Astrocyte of the spinal cord (primary cell): Measurements from ENCODE around the gene OTUD5.

Experiments used
- DNase-seq: peaks from one replicate; pipeline ENCODE4 v3.0.0; 2011; ENCODE audit warnings: low read depth, low spot score
- H3K4me3 ChIP-seq: 2 replicates; pipeline ENCODE4 v1.5.1; 2011; ENCODE audit warnings: low read depth, mild to moderate bottlenecking, low read length, moderate library complexity
- in situ Hi-C: cut with HindIII; loops from 2 replicates; pipeline ENCODE4 v1.10.0; 2017; ENCODE audit warnings: low sequenced_read_pairs
- TF ChIP-seq, protein P1 (sequence below): IDR thresholded peaks from 2 replicates; pipeline ENCODE4 v1.5.1; 2012; ENCODE audit warnings: low read depth, mild to moderate bottlenecking, low read length, inconsistent platforms

The OTUD5 gene

DNA sequence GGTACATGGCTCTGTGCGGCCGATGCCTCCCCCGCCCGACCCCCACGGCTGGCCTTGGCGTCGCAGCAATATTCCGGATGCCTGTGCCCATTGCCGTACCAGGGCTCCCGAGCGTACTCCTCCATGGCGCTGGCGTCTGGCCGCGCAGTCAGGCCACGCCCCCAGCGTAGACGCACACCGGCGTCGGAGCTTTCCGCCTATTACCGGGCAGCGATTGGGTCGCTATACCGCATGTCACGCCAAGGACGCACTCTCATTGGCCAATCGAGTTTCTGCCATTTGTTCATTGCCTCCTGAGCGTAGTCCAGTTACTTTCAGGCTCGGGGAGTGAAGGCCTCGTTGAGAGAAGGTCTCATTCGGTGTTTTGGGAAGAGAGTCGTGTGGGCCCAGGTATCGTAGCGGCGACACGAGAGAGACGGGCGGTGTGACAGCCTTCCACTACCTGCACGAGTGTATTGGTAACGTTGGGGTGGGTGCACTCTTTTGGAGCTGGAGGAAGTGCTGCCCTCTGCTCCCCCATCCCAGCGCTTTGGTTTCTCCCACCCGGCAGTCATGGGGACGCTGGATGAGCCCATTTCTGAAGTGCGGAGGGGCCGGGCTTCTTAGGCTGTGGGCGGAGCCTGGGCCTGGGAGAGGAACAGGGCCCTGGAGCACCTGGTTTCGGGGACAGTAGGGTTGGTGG, 59.6 kb downstream of the OTUD5 start, which contains the start of the genes PQBP1 and TIMM17B:
TSS of gene PQBP1 (plus strand) at position 306 of the 682 bp plus-strand sequence. CDS start 580 bp downstream, outside the sequence.
TSS of gene TIMM17B (minus strand) at position 144 of the 682 bp plus-strand sequence. CDS start at position 125, 19 bp downstream.
- peak; percentile 96 for DNase-seq
- H3K4me3 ChIP-seq: peak within 1 kb of the TSS; percentile 70
- in situ Hi-C loops: no loop called here
- TF ChIP-seq, protein P1, sequence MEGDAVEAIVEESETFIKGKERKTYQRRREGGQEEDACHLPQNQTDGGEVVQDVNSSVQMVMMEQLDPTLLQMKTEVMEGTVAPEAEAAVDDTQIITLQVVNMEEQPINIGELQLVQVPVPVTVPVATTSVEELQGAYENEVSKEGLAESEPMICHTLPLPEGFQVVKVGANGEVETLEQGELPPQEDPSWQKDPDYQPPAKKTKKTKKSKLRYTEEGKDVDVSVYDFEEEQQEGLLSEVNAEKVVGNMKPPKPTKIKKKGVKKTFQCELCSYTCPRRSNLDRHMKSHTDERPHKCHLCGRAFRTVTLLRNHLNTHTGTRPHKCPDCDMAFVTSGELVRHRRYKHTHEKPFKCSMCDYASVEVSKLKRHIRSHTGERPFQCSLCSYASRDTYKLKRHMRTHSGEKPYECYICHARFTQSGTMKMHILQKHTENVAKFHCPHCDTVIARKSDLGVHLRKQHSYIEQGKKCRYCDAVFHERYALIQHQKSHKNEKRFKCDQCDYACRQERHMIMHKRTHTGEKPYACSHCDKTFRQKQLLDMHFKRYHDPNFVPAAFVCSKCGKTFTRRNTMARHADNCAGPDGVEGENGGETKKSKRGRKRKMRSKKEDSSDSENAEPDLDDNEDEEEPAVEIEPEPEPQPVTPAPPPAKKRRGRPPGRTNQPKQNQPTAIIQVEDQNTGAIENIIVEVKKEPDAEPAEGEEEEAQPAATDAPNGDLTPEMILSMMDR: no peak

DNA sequence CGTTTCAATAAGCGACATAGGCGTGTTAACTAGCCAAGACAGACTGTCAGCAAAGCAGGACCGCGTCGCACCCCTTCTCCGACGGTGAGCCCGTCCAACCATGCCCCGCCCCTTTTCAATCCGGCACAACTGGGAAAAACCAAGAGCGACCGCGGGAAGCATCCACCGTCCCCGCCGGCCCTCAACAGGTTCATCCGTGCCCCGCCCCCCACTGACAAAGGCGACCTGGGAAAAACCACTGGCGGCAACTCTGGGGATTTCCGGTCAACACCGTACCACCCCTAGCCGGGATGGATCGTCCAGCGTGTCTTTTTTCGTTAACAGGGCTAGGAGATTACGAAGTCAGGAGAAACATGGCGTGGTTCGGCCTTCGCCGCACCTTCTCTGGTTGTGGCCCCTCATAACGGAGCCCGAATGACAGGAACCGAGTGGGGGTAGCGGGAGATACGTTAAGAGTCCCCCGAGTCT, 60.2 kb downstream of the OTUD5 start:
- peak overlapping the region; percentile 70 for H3K4me3 ChIP-seq
- TF ChIP-seq, protein P1: no peak
- peak; percentile 73 for DNase-seq
- in situ Hi-C loops: no loop called here

DNA sequence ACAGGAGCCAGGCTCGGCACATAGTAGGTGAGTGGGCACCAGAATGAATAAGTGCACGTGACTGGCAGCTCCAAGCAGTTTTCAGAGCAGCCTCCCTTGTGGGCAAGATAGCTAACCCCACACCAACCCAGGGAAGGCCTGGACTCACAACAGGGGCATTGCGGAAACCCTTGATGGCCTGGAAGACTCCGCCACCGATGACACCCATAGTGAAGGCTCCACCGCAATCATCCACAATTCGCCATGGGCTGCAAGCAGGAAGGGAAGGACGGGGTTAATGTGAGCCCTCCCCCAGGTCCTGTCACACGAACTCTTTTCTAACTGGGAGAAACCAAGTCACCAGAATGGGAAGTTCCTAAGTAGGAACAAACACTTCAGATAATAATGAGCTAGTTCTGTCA, 60.8 kb downstream of the OTUD5 start:
- in situ Hi-C loops: no loop called here
- DNase-seq: no peak
- TF ChIP-seq, protein P1: no peak
- peak overlapping the region; percentile 70 for H3K4me3 ChIP-seq

DNA sequence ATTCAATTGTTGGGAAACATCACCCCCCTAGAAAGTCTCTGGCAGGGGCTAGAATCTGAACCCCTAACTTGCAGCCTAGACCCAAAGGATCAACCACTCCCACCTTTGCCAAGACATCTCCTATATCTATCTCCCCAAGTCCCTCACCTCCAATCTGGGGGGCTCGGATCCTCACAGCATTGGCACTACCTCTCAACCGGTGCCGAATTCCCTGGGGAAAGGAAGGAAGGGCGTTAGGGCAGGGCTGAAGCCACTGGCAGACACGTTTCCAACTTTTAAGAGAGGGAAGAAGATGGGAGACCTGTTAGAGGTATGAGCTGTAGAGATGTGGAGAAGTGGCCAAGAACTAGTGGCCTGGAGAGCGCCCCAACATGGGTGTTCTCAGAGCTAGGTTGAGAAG, 62.5 kb downstream of the OTUD5 start:
- no peak for DNase-seq
- TF ChIP-seq, protein P1: no peak
- no peak overlapping the region for H3K4me3 ChIP-seq
- in situ Hi-C loops: no loop called here

DNA sequence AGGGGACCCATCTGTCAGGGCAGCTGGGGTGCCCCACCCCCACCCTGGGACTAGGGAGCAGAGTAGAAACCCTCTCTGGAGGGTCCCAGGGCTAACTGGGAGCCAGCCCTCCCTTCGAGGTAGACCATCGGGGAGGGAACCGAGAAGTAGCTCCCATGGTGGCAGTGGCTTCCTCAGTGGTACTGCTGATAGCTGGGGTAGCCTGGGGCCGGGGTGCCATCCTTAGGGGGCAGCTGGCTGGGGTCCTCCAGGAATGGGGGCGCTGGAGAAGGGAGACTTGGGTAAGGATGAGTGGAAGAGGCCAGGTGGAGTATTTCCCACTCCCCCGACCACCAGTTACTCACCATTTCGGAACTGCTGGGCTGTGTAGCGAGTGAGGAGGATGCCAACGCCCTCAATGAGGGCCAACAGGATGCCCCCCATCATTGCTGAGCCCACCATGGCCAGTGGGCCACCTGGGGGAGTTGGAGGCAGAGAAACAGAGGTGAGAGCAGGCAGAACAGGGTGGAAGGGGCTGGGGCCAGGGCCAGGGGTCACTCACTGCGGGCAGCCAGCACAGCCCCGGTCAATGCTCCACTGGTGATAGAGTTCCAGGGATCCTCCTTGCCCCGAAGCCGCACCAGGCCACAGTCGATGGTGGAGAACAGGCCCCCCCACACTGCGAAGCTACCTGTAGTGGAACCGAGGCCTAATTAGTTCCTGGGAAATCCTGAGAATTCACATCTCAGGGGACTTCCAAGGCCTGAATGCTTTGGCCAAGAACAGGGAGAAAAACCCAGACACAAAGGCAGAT, 63.7 kb downstream of the OTUD5 start:
- in situ Hi-C loops: no loop called here
- TF ChIP-seq, protein P1: no peak
- no peak overlapping the region for H3K4me3 ChIP-seq
- no peak for DNase-seq

DNA sequence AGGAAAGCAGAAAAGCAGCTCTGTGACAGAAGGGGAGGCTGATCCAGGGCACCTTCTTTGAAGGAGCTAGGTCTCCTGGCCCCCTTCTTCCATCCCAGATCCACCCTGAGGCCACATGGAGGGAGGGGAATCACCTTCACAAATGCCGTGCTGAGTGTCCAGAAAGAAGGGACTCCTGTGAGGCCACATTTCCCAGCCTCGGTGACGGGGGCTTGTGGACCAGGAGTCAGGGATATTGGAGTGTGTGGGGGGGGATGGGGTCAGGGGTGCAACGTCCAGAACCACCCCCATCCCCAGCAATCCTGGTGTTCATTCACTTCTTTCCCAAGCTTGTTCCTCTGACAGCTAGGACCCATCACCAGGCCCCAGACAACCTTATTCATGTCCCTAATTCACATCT, 64.5 kb downstream of the OTUD5 start:
- TF ChIP-seq, protein P1: no peak
- in situ Hi-C loops: no loop called here
- DNase-seq: no peak
- H3K4me3 ChIP-seq: no peak overlapping the region
